GM19468 (cell line): ENCODE measurements around the gene ERC2.

Source experiments
- ATAC-seq: cut with Tn5 transposase; IDR thresholded peaks from one replicate; pipeline ENCODE4 v1.9.1; 2021; ENCODE audit warnings: mild to moderate bottlenecking, moderate library complexity, moderate number of reproducible peaks; ENCODE audit not compliant: unreplicated experiment; ENCODE audit errors: extremely low read depth

The ERC2 gene

DNA sequence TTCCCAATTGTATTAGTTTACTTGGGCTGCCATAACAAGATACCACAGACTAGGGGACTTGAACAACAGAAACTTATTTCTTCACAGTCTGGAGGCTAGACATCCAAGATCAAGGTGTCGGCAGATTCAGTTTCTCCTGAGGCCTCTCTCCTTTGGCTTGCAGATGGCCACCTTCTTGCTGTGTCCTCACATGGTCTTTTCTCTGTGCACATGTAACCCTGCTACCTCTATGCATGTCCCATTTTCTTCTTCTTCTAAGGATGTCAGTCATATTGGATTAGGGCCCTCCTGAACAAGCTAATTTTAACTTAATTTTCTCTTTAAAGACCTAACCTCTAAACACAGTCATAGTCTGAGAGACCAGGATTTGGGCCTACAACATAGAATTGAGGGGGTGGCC lies 644.4 kb downstream of the ERC2 start:
- no peak for ATAC-seq

DNA sequence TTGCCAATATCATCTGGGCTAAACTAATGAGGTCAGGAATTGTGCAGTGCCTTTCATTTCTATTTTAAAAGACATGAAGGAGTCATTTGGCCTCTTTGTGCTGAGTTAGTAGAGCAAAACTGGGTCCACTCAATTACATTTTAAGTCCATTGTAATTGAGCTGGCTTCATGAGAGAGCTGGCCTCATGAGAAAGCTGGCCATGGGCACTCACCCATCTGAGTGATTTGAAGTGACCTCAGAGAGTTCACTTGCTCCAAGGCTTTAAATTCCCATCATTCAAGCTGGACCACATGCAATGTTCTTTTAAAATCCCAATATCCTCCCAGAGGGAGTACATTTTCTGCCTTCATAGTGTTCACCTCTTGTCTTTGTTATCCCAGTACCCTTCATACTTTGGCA lies 645.3 kb downstream of the ERC2 start:
- ATAC-seq: no peak

DNA sequence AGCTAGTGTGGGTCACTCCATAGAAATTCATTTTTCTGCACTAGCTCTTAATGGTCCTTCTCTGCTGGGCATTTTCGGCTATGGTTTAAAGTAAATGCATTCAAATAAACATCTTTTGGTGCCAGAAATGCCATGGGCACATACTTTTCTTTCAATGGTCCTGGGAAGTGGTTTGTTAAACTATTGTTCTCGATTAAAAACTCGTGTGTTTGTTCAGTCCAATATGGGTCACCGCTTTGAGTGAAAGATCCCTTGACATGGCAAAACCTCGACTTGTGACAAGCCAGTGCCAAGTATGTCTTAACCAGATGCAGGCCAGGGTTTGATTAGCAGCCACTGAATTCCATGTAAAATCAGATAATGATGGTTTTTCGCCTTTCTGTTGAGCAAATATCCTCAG lies 649.3 kb downstream of the ERC2 start:
- no peak for ATAC-seq

DNA sequence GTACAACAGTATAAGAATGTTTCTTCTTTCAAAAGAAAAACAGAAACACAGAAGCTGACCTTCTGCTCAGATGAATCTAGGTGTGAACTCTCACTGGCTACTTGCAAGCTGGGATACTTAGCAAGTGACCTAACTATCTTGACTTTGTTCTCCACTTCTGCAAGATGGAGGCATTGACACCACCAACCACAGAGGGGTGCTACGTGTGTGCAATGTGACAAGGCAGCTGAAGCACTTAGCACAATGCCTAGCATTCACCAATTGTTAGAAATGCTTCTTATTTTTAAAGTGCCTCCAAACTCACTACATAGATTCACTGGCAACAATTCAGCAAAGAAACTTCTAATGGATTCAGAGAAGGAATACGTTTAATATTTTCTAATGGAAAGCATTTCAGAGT lies 649.8 kb downstream of the ERC2 start:
- no peak for ATAC-seq

DNA sequence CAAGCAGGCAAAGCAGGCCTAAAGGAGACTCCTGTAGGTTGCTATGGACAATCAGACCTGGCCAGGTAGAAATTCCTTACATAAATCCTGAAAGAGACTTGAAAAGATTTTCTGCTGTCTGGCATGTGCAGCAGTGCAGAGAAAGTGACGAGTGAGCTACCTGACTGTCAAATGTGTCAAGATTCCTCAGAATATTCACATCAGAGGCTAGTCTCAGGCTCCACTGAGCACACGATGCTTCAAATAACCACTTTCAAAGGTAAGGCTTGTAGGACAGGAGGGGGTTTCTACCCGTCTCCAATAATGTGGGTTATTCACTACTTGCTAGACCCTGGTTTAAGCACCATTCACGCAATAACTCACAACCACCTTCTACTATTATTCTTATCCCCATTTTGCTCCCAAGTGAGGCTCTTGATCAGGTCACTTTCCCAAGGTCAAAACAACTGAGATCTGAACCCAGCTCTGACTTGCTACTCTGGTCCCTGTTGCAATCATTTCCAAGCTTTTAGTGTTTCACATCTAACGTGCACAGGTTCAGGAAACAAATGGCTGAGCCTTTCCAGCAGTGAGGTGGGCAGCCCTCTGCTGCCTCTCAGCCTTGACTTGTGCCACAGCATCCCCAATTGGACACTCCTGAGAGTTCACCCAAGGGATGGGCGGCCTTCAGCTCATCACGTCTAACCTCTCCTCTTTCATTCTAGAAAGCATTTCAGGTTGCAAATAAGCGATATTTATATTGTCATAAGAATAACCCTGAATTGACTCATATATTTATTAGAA lies 651.3 kb downstream of the ERC2 start:
- no peak for ATAC-seq

DNA sequence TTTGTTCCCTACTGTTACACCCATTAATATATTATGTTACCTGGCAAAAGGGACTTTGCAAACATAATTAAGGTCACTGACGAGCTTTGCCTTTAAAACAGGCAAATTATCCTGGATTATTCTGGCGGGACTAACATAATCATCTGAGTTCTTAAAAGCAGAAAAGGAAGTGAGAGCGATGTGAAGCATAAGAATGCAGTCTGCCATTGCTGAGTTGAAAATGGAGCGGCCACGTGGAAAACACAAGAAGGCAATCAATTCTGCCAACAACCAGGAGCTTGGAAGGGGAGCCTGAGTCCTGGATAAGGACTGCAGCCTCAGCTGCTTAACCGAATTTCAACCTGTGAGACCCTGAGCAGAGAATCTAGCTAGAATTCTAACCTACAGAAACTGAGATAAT lies 653.0 kb downstream of the ERC2 start:
- ATAC-seq: no peak

DNA sequence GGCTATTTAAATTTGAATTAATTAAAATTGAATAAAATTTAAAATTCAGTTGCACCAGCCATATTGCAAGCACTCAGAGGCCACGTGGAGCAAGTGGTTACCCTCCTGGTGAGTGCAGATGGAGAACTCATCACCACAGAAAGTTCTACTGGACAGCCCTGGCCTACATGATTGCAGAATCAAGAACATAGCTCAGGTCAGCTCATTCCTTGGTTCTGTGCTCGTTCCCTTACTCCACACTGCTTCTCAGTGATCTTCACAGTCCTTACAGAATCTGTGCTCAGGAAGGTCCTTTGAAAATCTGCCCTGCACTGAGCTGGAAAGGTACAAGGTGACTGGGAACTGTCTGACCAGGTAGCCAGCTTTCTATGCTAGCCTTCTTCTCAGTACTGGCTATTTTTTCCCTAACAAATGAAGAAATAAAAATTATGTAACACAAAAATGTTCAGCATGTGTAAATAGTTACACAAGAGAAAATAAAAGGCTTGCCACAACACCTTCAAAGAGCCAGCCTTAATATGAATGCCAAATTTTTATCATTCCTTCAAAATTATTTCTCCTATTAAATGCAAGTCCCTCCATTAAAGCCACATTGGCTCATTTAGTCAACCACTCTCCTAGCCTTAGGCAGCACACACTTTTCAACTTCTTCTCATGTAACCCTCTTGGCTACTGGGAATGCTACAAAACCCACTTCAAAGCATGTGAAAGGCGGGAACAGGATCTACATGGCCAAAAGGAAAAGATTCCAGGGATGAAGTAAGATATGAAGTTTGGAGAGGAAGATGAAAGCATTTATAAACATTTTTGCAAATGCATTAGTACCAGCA lies 654.8 kb downstream of the ERC2 start:
- ATAC-seq: no peak

DNA sequence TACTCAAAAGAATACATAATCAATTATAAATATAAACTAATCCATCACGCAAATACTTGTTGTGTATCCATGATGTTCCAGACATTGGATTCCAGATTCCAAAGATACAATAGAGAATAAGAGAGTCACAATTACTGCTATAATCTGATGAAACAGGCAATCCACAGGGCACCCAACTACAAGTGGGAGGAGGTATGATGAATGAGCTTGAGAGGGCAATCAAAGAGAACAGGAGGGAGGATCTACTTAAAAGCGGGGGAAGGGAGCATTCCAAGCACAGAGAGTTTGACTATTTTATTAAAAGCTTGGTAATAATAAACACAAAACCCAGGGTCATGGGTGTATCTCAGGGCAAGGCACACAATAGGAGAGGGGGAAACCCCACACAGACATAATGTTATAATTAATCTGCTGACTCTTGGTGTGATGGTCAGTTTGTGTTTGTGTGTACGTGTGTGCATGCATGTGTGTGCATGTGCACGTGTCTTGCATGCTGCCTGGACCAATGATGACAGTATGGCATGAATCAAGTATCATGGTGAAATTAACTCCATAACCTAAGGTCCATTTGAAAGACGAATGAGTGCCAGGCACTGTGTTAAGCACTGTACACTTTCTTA lies 655.8 kb downstream of the ERC2 start:
- no peak for ATAC-seq

DNA sequence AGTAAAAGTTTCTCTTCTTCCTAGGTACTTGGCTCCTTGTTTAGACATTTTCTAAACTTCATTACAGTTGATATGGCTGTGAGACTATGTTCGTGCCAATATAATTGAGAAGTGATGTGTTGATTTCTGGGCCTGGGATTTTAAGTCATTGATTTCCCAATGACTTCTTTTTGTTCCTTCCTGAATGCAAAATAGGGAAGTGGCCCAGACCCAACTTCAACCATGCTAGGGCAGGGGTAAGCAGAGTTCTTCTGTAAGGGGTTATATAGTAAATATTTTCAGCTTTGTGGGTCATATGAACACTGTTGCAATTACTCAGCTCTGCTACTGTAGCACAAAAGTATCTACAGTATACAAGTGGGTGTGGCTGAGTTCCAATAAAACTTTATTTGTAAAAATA lies 661.1 kb downstream of the ERC2 start:
- no peak for ATAC-seq

DNA sequence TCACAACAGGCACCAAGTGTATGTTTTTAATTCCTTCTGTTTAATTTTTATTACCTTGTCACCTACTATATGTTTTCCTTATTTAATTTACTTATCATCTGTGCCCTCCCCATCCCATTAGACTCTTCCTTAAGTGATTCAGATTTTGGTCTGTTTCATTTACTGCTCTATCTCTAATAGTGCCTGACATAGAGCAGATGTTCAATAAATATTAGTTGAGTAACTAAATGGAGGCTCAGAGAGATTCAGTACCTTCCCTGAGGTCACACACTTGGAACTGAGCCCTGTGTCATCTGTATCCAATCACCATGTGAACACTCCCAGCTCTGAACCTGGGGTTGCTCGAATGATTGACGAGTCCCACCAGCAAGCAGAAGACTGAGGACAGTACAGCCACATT lies 663.1 kb downstream of the ERC2 start:
- ATAC-seq: no peak

DNA sequence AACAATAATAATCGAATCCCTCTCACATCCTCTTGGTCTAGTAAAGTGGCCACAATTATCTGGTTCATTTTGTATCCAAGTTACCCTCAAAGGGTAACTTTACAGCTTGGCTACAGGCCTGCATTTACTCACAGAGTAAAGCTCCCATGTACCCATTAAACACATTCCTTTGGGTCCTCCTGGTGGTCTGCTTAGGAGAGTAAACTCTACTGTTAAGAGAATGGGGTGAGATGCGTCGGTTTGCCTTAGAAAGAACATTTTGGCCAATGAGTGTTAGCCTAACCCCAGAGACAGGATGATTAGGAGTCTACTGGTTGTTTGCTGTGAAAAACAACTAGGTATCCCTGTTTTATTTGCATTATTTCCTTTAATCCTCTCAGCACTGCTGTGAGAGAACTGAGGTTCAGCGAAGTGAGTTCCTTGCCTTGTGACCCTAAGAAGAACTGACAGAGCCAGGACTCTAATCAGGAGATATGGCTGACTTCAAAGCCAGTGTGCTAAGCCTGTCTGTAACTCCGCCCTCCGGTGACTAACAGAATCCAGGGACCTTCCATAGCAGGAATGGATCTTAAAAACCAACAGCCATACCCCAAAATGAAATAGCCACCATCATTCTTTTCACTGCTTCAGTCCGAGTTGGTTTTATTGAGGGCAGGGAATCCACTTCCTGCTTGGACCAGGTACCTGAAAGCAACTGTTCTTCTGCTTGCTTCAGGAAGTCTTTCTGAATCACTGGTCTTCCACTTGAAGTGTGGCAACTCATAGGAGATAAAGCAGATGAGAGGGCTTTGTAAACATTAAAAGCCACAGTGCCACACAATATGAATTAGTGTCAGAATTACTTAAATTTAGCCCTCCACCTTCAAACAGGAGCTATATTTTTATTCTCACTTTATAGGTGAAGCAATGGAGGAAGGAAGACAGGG lies 663.8 kb downstream of the ERC2 start:
- no peak for ATAC-seq

DNA sequence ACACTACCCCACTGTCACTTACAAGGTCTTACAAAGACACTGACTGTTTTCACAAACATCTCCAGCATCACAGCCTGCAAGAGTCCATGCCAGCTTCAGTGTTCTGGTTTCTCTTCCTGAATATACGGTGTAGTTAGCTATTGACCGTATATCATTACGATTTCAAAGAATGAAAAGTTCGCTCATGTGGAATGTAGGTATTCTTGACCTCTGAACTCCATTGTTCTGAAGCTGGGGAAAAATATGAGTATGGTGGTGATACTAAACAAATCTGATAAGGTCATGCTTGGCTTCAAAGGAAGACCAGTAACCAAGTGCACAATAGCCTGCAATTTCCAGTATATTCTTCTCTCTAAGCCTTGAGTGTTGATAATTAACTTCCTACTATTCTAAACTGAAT lies 665.5 kb downstream of the ERC2 start:
- no peak for ATAC-seq

DNA sequence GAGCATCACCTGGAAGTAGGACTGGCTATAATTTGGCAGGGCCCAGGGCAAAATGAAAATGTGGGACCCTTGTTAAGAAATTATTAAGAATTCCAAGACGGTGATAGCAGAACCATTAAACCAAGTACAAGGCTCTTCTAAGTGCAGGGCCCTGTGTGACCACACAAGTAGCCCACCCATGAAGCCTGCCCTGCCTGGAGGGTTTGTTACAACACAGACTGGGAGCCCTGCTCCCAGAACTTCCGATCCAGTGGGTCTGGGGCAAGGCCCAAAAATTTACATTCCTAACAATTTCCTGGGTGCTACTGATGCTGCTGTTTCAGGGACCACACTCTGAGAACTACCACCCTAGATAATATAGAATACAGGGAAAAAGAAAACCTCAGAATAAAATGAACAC lies 666.6 kb downstream of the ERC2 start:
- ATAC-seq: no peak

DNA sequence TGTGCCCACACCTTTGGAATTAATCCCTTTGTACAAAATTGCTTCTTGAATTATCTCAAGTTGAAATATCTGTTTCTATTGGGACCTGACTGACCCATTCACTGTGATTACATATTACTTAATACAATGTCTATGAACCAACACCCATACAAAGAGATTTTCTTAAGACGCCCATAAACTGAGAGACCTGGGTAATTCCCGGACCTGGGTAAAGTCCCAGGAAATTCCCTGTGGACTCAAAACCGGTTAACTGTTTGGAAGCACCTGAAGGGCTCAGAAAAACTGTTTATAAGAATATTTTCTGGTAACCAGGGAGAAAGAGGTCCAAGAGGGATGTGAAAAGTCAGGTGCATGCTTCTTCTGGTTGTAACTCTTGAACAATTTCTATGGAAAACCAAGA lies 667.2 kb downstream of the ERC2 start:
- no peak for ATAC-seq

DNA sequence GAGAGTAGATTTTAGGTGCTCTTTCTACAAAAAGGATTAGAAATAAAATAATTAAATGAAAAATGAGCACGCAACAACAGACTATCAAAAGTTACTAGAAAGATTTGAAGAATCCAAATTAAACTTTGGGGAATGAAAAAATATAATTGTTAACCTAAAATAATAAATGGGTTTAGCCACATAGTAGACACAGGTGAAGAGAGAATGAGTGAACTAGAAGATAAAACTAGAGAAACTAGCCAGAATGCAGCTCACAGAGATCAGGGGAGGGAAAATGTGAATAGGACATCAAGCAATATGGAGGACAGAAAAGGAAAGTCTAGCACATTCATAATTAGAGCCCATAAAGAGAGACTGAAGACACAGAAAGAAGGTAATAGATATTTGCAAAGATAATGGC lies 670.5 kb downstream of the ERC2 start:
- ATAC-seq: no peak

DNA sequence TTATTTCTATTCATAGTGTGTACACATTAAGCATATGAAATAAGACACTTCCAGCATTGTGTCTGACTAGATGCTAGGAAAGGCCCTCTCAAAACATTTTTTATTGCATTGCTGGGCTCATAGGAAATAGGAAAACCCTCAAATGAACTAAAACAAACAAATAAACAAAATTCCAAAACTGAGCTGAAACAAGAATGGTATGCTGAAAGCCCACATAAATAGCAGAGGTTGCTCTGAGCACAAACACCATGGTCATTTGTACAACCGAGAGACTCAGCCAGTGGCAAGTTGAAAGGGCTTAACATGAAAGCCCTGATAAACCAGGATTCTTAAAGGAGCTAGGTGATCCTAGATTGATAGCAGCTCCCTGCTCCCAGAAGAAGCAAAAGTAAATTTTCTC lies 671.2 kb downstream of the ERC2 start:
- no peak for ATAC-seq

DNA sequence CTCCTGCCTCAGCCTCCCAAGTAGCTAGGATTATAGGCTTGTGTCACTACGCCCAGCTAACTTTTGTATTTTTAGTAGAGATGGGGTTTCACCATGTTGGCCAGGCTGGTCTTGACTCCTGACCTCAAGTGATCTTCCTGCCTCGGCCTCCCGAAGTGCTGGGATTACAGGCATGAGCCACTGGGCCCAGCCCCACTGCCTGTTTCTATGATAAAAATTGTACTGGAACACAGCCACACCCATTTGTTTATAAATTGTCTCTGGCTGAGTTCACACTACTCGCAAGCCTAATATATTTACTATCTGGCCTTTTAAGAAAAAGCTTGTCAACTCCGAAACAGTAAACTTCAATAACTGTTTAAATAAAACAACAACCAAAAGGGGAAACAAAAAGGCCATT lies 671.7 kb downstream of the ERC2 start:
- ATAC-seq: no peak

DNA sequence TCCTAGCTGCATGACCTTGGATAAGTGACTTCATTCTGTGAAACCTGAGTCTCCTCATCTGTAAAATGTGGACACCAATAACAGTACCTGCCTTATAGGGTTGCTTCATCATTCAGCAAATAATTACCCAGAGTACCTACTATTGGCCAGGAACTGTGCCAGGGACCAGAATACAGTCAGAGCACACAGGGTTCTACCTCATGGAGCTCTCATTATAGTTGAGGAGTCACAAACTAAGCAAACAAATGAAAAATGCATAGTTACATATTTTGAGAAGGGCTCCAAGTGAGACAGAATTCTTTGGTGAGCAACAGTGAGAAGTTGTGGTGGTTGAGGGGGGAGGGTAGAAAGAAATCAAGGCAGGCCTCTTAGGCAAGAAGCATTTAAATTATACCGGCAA lies 672.5 kb downstream of the ERC2 start:
- ATAC-seq: no peak

DNA sequence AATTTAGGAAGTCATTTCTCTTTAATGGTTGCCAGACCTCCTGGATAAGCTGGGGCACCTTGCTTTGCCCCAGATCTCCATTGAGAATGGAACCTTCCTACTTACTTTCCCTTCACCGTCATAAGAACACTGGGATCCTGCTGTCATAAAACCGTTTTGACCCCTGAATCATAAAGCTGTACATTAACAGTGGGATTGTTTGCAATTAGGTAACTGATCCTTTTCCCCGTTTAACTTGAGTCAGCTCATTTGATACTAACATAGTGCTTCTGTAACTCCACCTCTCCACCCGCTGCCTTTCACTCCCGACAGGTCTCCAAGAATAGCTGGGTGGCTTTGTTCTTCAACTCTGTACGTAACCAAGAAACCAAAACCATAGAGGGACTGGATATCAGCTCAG lies 673.0 kb downstream of the ERC2 start:
- ATAC-seq: no peak

DNA sequence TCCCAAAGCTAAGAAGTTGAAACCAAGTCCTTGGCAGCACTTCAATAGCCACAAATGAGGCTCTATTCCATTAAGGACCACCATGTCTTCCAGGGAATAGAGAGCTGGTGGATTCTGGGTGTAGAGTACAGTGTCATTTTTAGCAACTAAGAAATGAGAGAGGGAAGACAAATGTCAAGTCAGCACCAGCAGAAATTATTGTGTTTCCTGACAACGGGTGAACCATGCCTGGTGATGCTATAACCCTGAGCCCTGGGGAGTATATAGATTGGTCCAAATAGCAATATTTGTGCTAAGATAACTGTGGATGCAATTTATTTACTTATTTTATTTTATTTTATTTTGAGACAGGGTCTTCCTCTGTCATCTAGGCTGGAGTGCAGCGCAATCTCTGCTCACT lies 675.5 kb downstream of the ERC2 start:
- ATAC-seq: no peak
